T-helper 9 cell (primary cell): ENCODE data around the gene TMEM63B.
"Not testable (repeated sequence)": the region's sequence is repeated elsewhere in the genome, so short reads cannot be mapped to it uniquely, and the experiment has no call there.

Source experiments
- DNase-seq: peaks from one replicate; pipeline ENCODE4 v3.0.0-alpha.2; 2020

TMEM63B gene

GRCh38 chr6:44196351-44196750 lies 69.0 kb downstream of the TMEM63B start:
- not testable (repeated sequence) for DNase-seq

DNA sequence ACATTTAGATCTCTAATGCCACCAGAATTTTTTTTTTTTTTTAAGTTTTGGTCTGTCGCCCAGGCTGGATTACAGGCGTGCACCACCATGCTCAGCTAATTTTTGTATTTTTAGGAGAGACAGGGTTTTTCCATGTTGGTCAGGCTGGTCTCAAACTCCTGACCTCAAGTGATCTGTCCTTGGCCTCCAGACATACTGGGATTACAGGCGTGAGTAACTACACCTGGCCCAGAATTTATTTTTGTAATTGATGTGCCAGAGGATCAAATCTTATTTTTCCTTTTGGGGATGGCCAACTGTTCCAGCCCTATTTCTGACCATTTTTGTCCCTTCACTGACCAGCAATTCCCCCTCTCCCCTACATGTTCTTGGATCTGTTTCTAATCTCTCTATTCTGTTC lies 71.3 kb downstream of the TMEM63B start:
- DNase-seq = no peak

- no peak for DNase-seq
Measured at GRCh38 chr6:44199883-44200282, 72.5 kb downstream of the TMEM63B start.

GRCh38 chr6:44201200-44201599 lies 73.8 kb downstream of the TMEM63B start:
- no peak for DNase-seq

DNA sequence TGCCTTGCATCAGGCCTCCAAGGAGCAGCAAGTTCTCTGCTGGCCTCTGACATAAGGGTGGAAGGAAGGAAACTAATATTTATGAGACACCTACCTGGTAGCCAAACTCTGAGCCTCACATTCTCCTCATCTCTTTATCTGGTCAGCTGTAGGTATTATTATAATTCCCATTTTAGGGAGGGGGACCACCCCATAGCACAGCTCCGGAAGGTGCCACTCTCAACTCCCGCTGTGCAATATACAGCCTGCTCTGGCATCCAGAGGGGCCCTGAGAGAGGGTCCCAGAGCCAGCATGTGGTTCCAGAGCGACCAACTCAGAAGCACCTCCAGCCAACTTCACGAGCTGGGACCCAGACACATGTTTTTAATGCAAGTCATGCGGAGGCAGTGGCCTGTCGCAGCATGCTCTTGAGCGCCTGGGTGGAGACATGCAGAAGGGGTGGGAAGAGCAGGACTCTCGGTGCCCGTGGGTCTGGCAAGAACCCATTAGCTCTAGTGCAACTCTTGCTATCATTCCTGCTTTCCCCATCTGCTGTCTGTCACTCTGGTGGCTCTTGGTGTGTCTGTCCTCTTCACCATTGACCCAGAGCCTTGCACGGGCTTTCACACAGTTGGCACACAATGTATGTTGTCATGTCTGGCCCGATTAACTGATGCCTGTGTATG lies 74.4 kb downstream of the TMEM63B start:
- no peak for DNase-seq

DNA sequence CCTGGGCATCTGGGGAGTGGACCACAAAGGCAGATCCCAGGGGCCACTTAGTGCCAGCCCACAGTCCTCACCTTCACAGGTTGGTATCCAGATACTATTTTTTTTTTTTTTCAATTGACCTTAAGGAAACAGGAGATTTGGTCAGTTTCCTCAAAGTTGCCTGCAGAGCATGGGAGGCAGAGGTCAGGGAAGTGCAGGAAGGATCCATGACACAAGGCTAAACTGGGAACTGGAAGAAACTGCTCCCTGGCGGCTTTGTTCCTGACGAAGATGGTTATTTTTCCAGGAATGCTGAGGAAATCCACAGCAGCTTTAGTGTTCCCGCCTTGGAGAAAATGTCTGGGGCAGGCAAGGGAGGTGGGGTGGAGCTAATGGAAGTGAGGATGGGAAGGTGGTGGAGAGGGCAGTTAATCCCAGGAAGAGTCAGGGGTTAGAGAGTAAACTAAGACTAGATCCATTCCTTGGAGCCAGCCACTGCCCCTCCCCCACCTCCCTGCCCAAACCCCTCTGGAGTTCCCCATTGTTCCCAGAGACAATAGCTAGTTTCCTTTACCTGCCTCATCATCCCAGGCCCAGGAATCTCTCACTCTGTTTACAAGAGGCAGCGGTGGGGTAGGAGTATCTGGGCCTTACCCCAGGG lies 75.1 kb downstream of the TMEM63B start:
- DNase-seq = no peak

DNA sequence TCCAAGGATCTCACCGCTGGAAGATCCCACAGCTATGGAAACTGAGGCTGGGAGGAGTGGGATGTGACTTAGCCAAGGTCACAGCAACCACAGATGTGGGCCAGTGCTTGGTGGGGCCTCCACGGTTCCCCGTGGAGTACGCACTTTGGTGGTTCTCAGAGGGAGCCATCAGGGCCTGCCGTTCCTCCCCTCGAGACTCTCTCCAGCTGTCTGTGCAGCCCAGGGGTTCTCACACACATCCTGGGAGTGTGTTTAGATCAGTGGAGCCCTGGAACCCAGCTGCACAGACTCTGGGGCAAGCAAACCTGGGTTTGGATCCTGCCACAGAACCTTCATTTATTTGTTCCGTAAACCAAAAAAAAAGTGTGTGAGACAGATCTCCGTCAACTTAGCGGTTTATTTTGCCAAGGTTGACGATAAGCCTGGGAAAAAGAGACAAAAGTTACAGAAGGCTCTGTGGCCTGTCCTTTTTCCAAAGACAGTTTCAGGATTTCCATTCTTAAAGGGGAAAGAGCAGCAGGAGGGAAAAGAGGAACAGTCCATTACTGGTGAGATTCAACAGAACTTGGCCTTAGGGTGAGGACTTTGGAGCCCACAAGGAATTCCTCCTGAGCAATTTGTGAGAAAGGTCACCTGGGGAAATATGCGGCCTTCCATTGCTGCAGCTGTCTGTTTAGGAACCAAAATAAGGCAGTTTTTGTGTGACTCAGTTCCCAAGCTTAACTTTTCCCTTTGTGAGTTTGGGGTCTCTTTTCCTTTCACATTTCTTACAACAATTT lies 75.8 kb downstream of the TMEM63B start:
- DNase-seq = no peak

DNA sequence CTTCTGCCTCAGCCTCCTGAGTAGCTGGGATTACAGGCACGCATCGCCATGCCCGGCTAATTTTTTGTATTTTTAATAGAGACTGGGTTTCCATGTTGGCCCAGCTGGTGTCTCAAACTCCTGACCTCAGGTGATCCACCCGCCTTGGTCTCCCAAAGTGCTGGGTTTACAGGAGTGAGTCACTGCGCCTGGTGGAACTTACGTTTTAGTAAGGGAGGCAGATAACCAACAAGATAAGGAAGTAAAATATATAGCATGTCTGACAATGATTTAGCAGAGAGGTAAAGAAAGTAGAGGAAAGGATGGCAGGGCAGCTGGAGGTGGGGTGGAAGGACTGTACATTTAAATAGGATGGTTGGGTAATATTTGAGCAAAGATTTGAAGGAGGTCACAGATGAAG lies 76.6 kb downstream of the TMEM63B start:
- DNase-seq = no peak
